H54 (cell line): ENCODE data around the gene SEMA3G.

Experiments
- DNase-seq: peaks from one replicate; pipeline ENCODE4 v3.0.0; 2011; ENCODE audit warnings: low spot score, mixed read lengths; ENCODE audit not compliant: insufficient read length
- FAIRE-seq: peaks from 3 replicates; lab custom pipeline; 2011; peaks lifted over from hg19 to GRCh38; lab: Jason Lieb, UNC
- POLR2A ChIP-seq: IDR thresholded peaks from 2 replicates; pipeline ENCODE4 v1.6.1; 2011; ENCODE audit warnings: low read depth, mild to moderate bottlenecking, low read length

Gene SEMA3G

GRCh38 chr3:52444860-52445793, at the start of gene SEMA3G:
Gene SEMA3G, minus strand, starts transcription at chr3:52445103. Its CDS starts 76 bp downstream, at chr3:52445027.
- FAIRE-seq = no peak
- 0 out of 2 replicates have a peak, but pooled peaks have one; percentile 35 for TF ChIP-seq POLR2A
- peak; percentile 76 for DNase-seq

- no peak for TF ChIP-seq POLR2A
- DNase-seq (no peak), FAIRE-seq (no peak)
Observed at GRCh38 chr3:52494445-52494844, 49.5 kb upstream of the SEMA3G start.

- FAIRE-seq (no peak), DNase-seq (no peak)
Observed at GRCh38 chr3:52493232-52494017, 48.5 kb upstream of the SEMA3G start.

GRCh38 chr3:52492059-52492458, 47.2 kb upstream of the SEMA3G start:
- no peak for DNase-seq
- no peak for FAIRE-seq
- TF ChIP-seq POLR2A = no peak

More at GRCh38 chr3:52493232-52494017, 48.5 kb upstream of the SEMA3G start:
- no peak for TF ChIP-seq POLR2A

- TF ChIP-seq POLR2A = no peak
- DNase-seq (no peak), FAIRE-seq (no peak)
Observed at GRCh38 chr3:52490939-52491526, 46.1 kb upstream of the SEMA3G start.

- FAIRE-seq (no peak), DNase-seq (no peak)
- TF ChIP-seq POLR2A = no peak
Observed at GRCh38 chr3:52490035-52490938, 45.4 kb upstream of the SEMA3G start.

- FAIRE-seq = no peak
- TF ChIP-seq POLR2A = no peak
- no peak for DNase-seq
Observed at GRCh38 chr3:52489453-52489852, 44.5 kb upstream of the SEMA3G start.

- DNase-seq (no peak), FAIRE-seq (no peak)
- no peak for TF ChIP-seq POLR2A
Observed at GRCh38 chr3:52488746-52489145, 43.8 kb upstream of the SEMA3G start.

GRCh38 chr3:52487788-52488691, 43.1 kb upstream of the SEMA3G start:
- FAIRE-seq = no peak
- TF ChIP-seq POLR2A = no peak
- DNase-seq = no peak

- FAIRE-seq = no peak
- no peak for TF ChIP-seq POLR2A
Observed at GRCh38 chr3:52487050-52487787, 42.3 kb upstream of the SEMA3G start.

GRCh38 chr3:52484680-52485461, 40.0 kb upstream of the SEMA3G start:
- TF ChIP-seq POLR2A = no peak
- FAIRE-seq (no peak), DNase-seq (no peak)

More at GRCh38 chr3:52487050-52487787, 42.3 kb upstream of the SEMA3G start:
- DNase-seq = no peak
